IPS-18c (cell line): Measurements from ENCODE around the gene FAM114A2.

Source experiments
- H3K4me3 ChIP-seq: 2 replicates; pipeline ENCODE4 v1.7.0; 2013; ENCODE audit warnings: low read depth, mild to moderate bottlenecking, low read length, moderate library complexity; ENCODE audit not compliant: insufficient read depth
- H3K9me3 ChIP-seq: one replicate; pipeline ENCODE4 v1.6.1; 2013; ENCODE audit warnings: mild to moderate bottlenecking, low read length, moderate library complexity; ENCODE audit not compliant: control insufficient read depth, insufficient read depth

The FAM114A2 gene

GRCh38 chr5:153968761-153969562 lies 69.7 kb downstream of the FAM114A2 start:
- no peaks in the 10 kb centered on the region for H3K9me3 ChIP-seq
- no peak overlapping the region for H3K4me3 ChIP-seq

- H3K4me3 ChIP-seq = peak overlapping the region; percentile 44; the same call in 1 of the 2 replicates
- no peaks in the 10 kb centered on the region for H3K9me3 ChIP-seq
Observed at GRCh38 chr5:153964880-153965645, 73.6 kb downstream of the FAM114A2 start.

- Histone ChIP-seq H3K4me3 (peak overlapping the region; percentile 44; the same call in 1 of the 2 replicates), H3K9me3 (no peaks in the 10 kb centered on the region)
Observed at GRCh38 chr5:153964191-153964879, 74.4 kb downstream of the FAM114A2 start.

GRCh38 chr5:153960269-153961215 lies 78.2 kb downstream of the FAM114A2 start:
- no peak overlapping the region for H3K4me3 ChIP-seq
- H3K9me3 ChIP-seq = no peaks in the 10 kb centered on the region

- Histone ChIP-seq H3K4me3 (no peak overlapping the region), H3K9me3 (no peaks in the 10 kb centered on the region)
Observed at GRCh38 chr5:153959134-153959957, 79.4 kb downstream of the FAM114A2 start.

- H3K9me3 ChIP-seq = no peaks in the 10 kb centered on the region
- no peak overlapping the region for H3K4me3 ChIP-seq
Observed at GRCh38 chr5:153957205-153957604, 81.5 kb downstream of the FAM114A2 start.

GRCh38 chr5:153953411-153953810 lies 85.3 kb downstream of the FAM114A2 start:
- no peak overlapping the region for H3K4me3 ChIP-seq
- H3K9me3 ChIP-seq = no peaks in the 10 kb centered on the region

GRCh38 chr5:153952893-153953292 lies 85.8 kb downstream of the FAM114A2 start:
- H3K9me3 ChIP-seq = peaks cover under 1% of the 10 kb centered on the region
- H3K4me3 ChIP-seq = no peak overlapping the region

GRCh38 chr5:153952057-153952456 lies 86.7 kb downstream of the FAM114A2 start:
- Histone ChIP-seq H3K9me3 (peaks cover 2% of the 10 kb centered on the region), H3K4me3 (no peak overlapping the region)

- Histone ChIP-seq H3K4me3 (no peak overlapping the region), H3K9me3 (peaks cover 17% of the 10 kb centered on the region)
Observed at GRCh38 chr5:153941265-153941664, 97.4 kb downstream of the FAM114A2 start.
